NB4 (cell line): ENCODE data around the gene LARP4B.

ENCODE experiments used
- CTCF ChIP-seq: IDR thresholded peaks from one replicate; pipeline ENCODE4 v1.5.1; 2012; ENCODE audit warnings: low read depth, low read length
- MAX ChIP-seq: IDR thresholded peaks from 2 replicates; pipeline ENCODE4 v1.6.1; 2011; ENCODE audit warnings: low read depth, low read length
- POLR2A ChIP-seq: IDR thresholded peaks from 2 replicates; pipeline ENCODE4 v1.6.1; 2011; ENCODE audit warnings: mild to moderate bottlenecking; ENCODE audit not compliant: insufficient read length; ENCODE audit errors: extremely low read depth

- no peak for TF ChIP-seq POLR2A
- no peak for TF ChIP-seq CTCF
- no peak for TF ChIP-seq MAX
Observed at GRCh38 chr10:807163-807957, 124.1 kb downstream of the LARP4B start.
